ENCODE measurements around the gene DSCAM. TPM values are rescaled to one million over a fixed set of nuclear protein-coding genes. Genes with fewer than 3 reads are reported as not detected.

The DSCAM gene
- total RNA-seq, 1 donor from 2014 or later, result not detected

- no peaks in the 10 kb centered on the region for H3K9me3 ChIP-seq
- intact Hi-C loops (cut with DNase I), result no loop called here
- H3K4me1 ChIP-seq, result no peaks in the 10 kb centered on the region
- no peak overlapping the region for H3K4me3 ChIP-seq
- no peak for DNase-seq (ENCODE audit: low spot score in 2 of 2)
- TF ChIP-seq CTCF (IDR thresholded peaks at IDR 0.05), result no peak
- H3K36me3 ChIP-seq, result no peaks in the 10 kb centered on the region
- H3K27ac ChIP-seq, result no peak overlapping the region
- H3K27me3 ChIP-seq, result no peaks in the 10 kb centered on the region
Observed at GRCh38 chr21:40667967-40668366, 179.0 kb downstream of the DSCAM start.

GRCh38 chr21:40662889-40663288 is 184.1 kb downstream of the DSCAM start:
- intact Hi-C loops (cut with DNase I), result no loop called here
- Histone ChIP-seq H3K27me3 (no peaks in the 10 kb centered on the region), H3K4me1 (no peaks in the 10 kb centered on the region), H3K4me3 (no peak overlapping the region), H3K9me3 (no peaks in the 10 kb centered on the region), H3K36me3 (no peaks in the 10 kb centered on the region), H3K27ac (no peak overlapping the region)
- no peak for DNase-seq (ENCODE audit: low spot score in 2 of 2)
- no peak for TF ChIP-seq CTCF (IDR thresholded peaks at IDR 0.05)

GRCh38 chr21:40660461-40660860 is 186.5 kb downstream of the DSCAM start:
- intact Hi-C loops (cut with DNase I), result no loop called here
- TF ChIP-seq CTCF (IDR thresholded peaks at IDR 0.05), result no peak
- Histone ChIP-seq H3K27me3 (no peaks in the 10 kb centered on the region), H3K36me3 (no peaks in the 10 kb centered on the region), H3K9me3 (no peaks in the 10 kb centered on the region), H3K4me3 (no peak overlapping the region), H3K27ac (no peak overlapping the region), H3K4me1 (no peaks in the 10 kb centered on the region)
- DNase-seq (ENCODE audit: low spot score in 2 of 2), result no peak

- TF ChIP-seq CTCF (IDR thresholded peaks at IDR 0.05), result no peak
- Histone ChIP-seq H3K36me3 (no peaks in the 10 kb centered on the region), H3K9me3 (no peaks in the 10 kb centered on the region), H3K27ac (no peak overlapping the region), H3K27me3 (no peaks in the 10 kb centered on the region), H3K4me1 (no peaks in the 10 kb centered on the region), H3K4me3 (no peak overlapping the region)
- no peak for DNase-seq (ENCODE audit: low spot score in 2 of 2)
- intact Hi-C loops (cut with DNase I), result no loop called here
Observed at GRCh38 chr21:40658311-40658710, 188.6 kb downstream of the DSCAM start.

- no peak overlapping the region for H3K27ac ChIP-seq
- H3K4me3 ChIP-seq, result no peak overlapping the region
- no peaks in the 10 kb centered on the region for H3K27me3 ChIP-seq
- no peak for DNase-seq (ENCODE audit: low spot score in 2 of 2)
- H3K9me3 ChIP-seq, result no peaks in the 10 kb centered on the region
- TF ChIP-seq CTCF (IDR thresholded peaks at IDR 0.05), result no peak
- H3K36me3 ChIP-seq, result no peaks in the 10 kb centered on the region
- H3K4me1 ChIP-seq, result no peaks in the 10 kb centered on the region
- intact Hi-C loops (cut with DNase I), result no loop called here
Observed at GRCh38 chr21:40652436-40652835, 194.5 kb downstream of the DSCAM start.

DNA sequence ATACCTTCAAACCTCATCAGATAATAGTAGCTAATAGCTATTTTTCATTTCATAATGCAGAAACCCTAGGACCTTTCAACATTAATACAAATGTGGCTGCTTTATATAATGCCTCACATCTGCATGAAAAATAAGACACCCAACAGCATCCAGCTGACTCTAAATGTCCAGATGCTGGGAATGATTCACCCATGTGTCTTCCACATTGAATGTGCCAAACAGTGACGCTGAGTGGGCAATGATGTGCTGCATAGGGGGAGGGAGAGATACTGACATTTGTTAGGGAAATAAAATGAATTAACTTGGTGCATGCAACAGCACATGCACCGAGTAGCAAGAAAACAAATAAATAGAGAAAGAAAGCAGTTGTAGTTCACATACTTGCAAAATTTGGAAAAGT is 199.3 kb downstream of the DSCAM start:
- Histone ChIP-seq H3K27ac (no peak overlapping the region), H3K4me1 (no peaks in the 10 kb centered on the region), H3K9me3 (no peaks in the 10 kb centered on the region), H3K27me3 (no peaks in the 10 kb centered on the region), H3K36me3 (no peaks in the 10 kb centered on the region), H3K4me3 (no peak overlapping the region)
- TF ChIP-seq CTCF (IDR thresholded peaks at IDR 0.05), result no peak
- intact Hi-C loops (cut with DNase I), result no loop called here
- DNase-seq (ENCODE audit: low spot score in 2 of 2), result no peak
